Aorta (tissue), 5 donors: ENCODE results near the gene MIGA1. TPM values are rescaled to one million over a fixed set of nuclear protein-coding genes. Genes with fewer than 3 reads are reported as not detected.

Experiments used
- ATAC-seq: fragments of 200-7000 bp; cut with Tn5 transposase; one replicate; pipeline ENCODE4 v1.9.1; 2022; ENCODE audit warnings: moderate library complexity; ENCODE audit not compliant: low FRiP score
- DNase-seq, 2 donors: peaks; one replicate each; pipeline ENCODE4 v3.0.0-alpha.2; 2020
- H3K27ac ChIP-seq, 2 donors: one replicate each; pipeline ENCODE4 v1.5.1; 2013; ENCODE audit warnings: low read length in 2 of 2, mild to moderate bottlenecking in 2 of 2, moderate library complexity in 2 of 2, control low read depth in 1 of 2, inconsistent platforms in 1 of 2, low read depth in 1 of 2
- H3K27me3 ChIP-seq, 2 donors: one replicate each; pipeline ENCODE4 v1.6.1; 2013; ENCODE audit warnings: control low read depth in 1 of 2, low read length in 1 of 2, mild to moderate bottlenecking in 1 of 2, moderate library complexity in 1 of 2; ENCODE audit not compliant: insufficient read depth in 2 of 2, control insufficient read depth in 1 of 2
- H3K36me3 ChIP-seq, 2 donors: one replicate each; pipeline ENCODE4 v1.6.1; 2013; ENCODE audit warnings: control low read depth in 1 of 2, low read length in 1 of 2, mild to moderate bottlenecking in 1 of 2; ENCODE audit not compliant: insufficient read depth in 2 of 2, control insufficient read depth in 1 of 2
- H3K4me1 ChIP-seq, 2 donors: one replicate each; pipeline ENCODE4 v1.6.1; 2013; ENCODE audit warnings: low read length in 2 of 2, control low read depth in 1 of 2, mild to moderate bottlenecking in 1 of 2, moderate library complexity in 1 of 2; ENCODE audit not compliant: insufficient read depth in 2 of 2, control insufficient read depth in 1 of 2
- H3K4me3 ChIP-seq, 2 donors: one replicate each; pipeline ENCODE4 v1.5.1; 2013; ENCODE audit warnings: low read length in 2 of 2, control low read depth in 1 of 2, mild to moderate bottlenecking in 1 of 2
- H3K9me3 ChIP-seq: one replicate; pipeline ENCODE4 v1.6.1; 2013; ENCODE audit warnings: mild to moderate bottlenecking, low read length; ENCODE audit not compliant: control insufficient read depth
- WGBS, 2 donors: extraction: QIAGEN DNeasy Blood & Tissue Kit; methylation state at CpG; one replicate each; pipeline ENCODE4 v1.1.7; 2013; 5-methylcytosine and 5-hydroxymethylcytosine counted together
- intact Hi-C, 2 donors: fragments of 100-400 bp; cut with DNase I; formaldehyde crosslinking; loops; one replicate each; pipeline versions ENCODE4 v1.14.2 to v1.15.0; 2022
- polyA plus RNA-seq, 2 donors: library from polyadenylated mRNA; stranded (reverse); fragments of 200-250 nt; gene quantifications; one replicate each; pipeline ENCODE4 v1.2.3, GENCODE V29; 2013
- total RNA-seq, 2 donors: library from RNA; stranded (reverse); fragmentation: NEBNext Ultra II Directional; extraction: Animal tissue kit (Norgen Biotek cat#: 25700); gene quantifications; one replicate each; pipeline ENCODE4 v1.2.1, GENCODE V29; 2021
- donor health status: healthy with polysubstance abuse.
- donor health status: Bipolar disorder and iron deficiency.
- donor health status: DM: no; HTN: no; CAD: no.
- donor health status: DM: no; HTN: no; CAD: no.
- donor health status: DM: yes; HTN: yes; CAD: no.

MIGA1 gene
- total and polyA plus RNA-seq, 4 donors: 2.5 to 22.0 (median 12.1) TPM

DNA sequence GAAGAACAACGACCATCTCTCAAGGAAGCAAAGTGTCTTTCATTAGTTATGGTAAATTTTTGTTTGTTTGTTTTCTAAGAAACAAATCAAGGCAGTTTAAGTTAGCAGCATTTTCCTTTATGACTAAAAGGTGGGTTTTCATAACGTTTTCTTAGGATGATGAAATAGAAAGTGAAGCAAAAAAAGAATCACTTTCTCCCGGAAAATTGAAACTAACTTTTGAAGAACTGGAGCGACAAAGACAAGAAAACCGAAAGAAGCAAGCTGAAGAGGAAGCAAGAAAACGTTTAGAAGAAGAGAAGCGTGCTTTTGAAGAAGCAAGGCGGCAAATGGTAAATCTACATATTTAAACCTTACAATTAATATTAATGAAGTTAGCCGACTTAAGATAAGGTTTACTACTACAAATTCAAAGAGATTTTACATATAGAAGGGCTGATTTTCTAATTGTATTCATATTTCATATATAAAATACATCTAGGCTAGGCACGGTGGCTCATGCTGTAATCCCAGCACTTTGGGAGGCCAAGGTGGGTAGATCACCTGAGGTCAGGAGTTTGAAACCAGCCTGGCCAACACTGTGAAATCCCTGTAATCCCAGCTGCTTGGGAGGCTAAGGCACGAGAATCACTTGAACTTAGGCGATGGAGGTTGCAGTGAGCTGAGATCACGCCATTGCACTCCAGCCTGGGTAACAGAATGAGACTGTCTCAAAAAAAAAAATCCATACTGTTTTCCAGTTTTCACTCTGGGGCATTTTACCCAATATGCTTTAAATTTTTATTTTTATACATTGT, 147.3 kb downstream of the MIGA1 start:
- intact Hi-C loops: no loop called here
- H3K27ac ChIP-seq: no peak overlapping the region
- peaks cover 0 to 2% of the 10 kb centered on the region in 2 donors for H3K4me1 ChIP-seq
- peaks cover 7 to 10% of the 10 kb centered on the region in 2 donors for H3K36me3 ChIP-seq
- ATAC-seq: no peak
- no peaks in the 10 kb centered on the region for H3K27me3 ChIP-seq
- H3K4me3 ChIP-seq: no peak overlapping the region
- DNase-seq: no peak
- no peaks in the 10 kb centered on the region for H3K9me3 ChIP-seq
- WGBS, 2 donors: 74 to 76% methylated on average over 13 of the region's 13 CpGs

DNA sequence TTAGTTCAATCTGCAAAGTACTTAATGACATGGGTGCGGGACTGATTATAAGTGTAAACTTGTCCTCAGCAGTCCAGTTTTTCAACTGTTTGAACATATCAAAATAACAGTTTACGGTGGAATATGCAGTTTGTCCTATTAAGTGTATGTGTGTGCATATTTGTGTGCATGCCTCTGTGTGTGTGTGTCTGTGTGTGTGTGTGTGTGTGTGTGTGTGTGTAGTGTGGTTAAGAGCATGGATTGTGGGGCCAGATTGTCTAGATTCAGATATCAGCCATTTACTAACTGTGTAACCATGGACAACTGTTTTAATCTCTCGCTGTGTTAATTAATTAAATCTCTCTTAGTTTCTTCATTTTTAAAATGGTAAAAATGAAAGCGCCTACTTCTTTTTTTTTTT, 148.0 kb downstream of the MIGA1 start:
- Histone ChIP-seq H3K4me3 (no peak overlapping the region), H3K27ac (no peak overlapping the region), H3K4me1 (peaks cover 0 to 2% of the 10 kb centered on the region in 2 donors), H3K9me3 (no peaks in the 10 kb centered on the region), H3K27me3 (no peaks in the 10 kb centered on the region), H3K36me3 (peaks cover 6 to 10% of the 10 kb centered on the region in 2 donors)
- ATAC-seq (no peak), DNase-seq (no peak)
- 93 to 95% methylated on average over 4 of the region's 4 CpGs for WGBS, 2 donors
- intact Hi-C loops: no loop called here

Other genes starting within 250 kb of the MIGA1 start
- gene ZZZ3, start 97.0 kb upstream of the MIGA1 start, total RNA-seq: 10 to 100 TPM; 40.7 to 56.6 TPM
- 10 to 100 TPM; 14.6 to 19.8 TPM for gene ZZZ3, start 97.0 kb upstream of the MIGA1 start, polyA plus RNA-seq
- 10 to 100 TPM; 58.2 to 74.6 TPM for gene USP33, start 19.8 kb upstream of the MIGA1 start, total RNA-seq
- gene USP33, start 19.8 kb upstream of the MIGA1 start, polyA plus RNA-seq: 10 to 100 TPM; 18.4 to 36.6 TPM
- gene NEXN, start 109.0 kb downstream of the MIGA1 start, total RNA-seq: 100 to 1,000 TPM in 1 of 2 donors, 10 to 100 TPM in 1; 81.9 to 237 TPM
- 100 to 1,000 TPM; 145 to 147 TPM for gene NEXN, start 109.0 kb downstream of the MIGA1 start, polyA plus RNA-seq
- gene FUBP1, start 199.4 kb downstream of the MIGA1 start, total RNA-seq: 100 to 1,000 TPM; 101 to 142 TPM
- gene FUBP1, start 199.4 kb downstream of the MIGA1 start, polyA plus RNA-seq: 10 to 100 TPM; 18.3 to 57.1 TPM
- gene DNAJB4, start 225.3 kb downstream of the MIGA1 start, total RNA-seq: 100 to 1,000 TPM in 1 of 2 donors, 10 to 100 TPM in 1; 76.7 to 137 TPM
- 10 to 100 TPM; 39.1 to 56.5 TPM for gene DNAJB4, start 225.3 kb downstream of the MIGA1 start, polyA plus RNA-seq